Loucy (cell line): ENCODE results near the gene LINGO1.
A peak's percentile ranks its signal among the peaks of the same experiment; 100 is the strongest.

Experiments used
- H2AFZ ChIP-seq: fragments of 200-600 bp; sonication (generic); 2 replicates; pipeline ENCODE4 v1.6.0; 2016; ENCODE audit warnings: antibody characterized with exemption, mild to moderate bottlenecking, low read length, moderate library complexity
- H3F3A ChIP-seq: fragments of 200-600 bp; 2 replicates; pipeline ENCODE4 v1.6.0; 2016; ENCODE audit warnings: antibody characterized with exemption, low read depth, mild to moderate bottlenecking
- H3K27me3 ChIP-seq: fragments of 200-600 bp; sonication (generic); 2 replicates; pipeline ENCODE4 v1.6.1; 2014; ENCODE audit warnings: low read length, mild to moderate bottlenecking; ENCODE audit not compliant: insufficient read depth, poor library complexity, severe bottlenecking
- H3K36me3 ChIP-seq: fragments of 200-600 bp; sonication (generic); 2 replicates; pipeline ENCODE4 v1.6.1; 2016; ENCODE audit warnings: low read length; ENCODE audit not compliant: insufficient read depth
- H3K4me1 ChIP-seq: fragments of 200-600 bp; sonication (generic); 2 replicates; pipeline ENCODE4 v1.5.1; 2014; ENCODE audit warnings: low read length, mild to moderate bottlenecking; ENCODE audit not compliant: insufficient read depth, poor library complexity, severe bottlenecking
- H3K4me2 ChIP-seq: fragments of 200-600 bp; sonication (generic); 2 replicates; pipeline ENCODE4 v1.6.0; 2014; ENCODE audit warnings: antibody characterized with exemption, low read length, low read depth, mild to moderate bottlenecking; ENCODE audit not compliant: poor library complexity, severe bottlenecking
- H3K4me3 ChIP-seq: fragments of 200-600 bp; sonication (generic); 2 replicates; pipeline ENCODE4 v1.5.1; 2014; ENCODE audit warnings: low read length, mild to moderate bottlenecking, mixed read lengths; ENCODE audit not compliant: poor library complexity, severe bottlenecking
- H3K79me2 ChIP-seq: fragments of 200-600 bp; sonication (generic); 2 replicates; pipeline ENCODE4 v1.6.1; 2014; ENCODE audit warnings: low read length; ENCODE audit not compliant: insufficient read depth
- H3K9ac ChIP-seq: fragments of 200-600 bp; sonication (generic); 2 replicates; pipeline ENCODE4 v1.6.0; 2014; ENCODE audit warnings: mild to moderate bottlenecking, low read depth, low read length, moderate library complexity; ENCODE audit not compliant: poor library complexity, severe bottlenecking
- H3K9me2 ChIP-seq: fragments of 200-600 bp; sonication (generic); replicated peaks from 2 replicates; pipeline ENCODE4 v1.6.1; 2016; ENCODE audit warnings: low read depth, low read length, mixed read lengths
- H3K9me3 ChIP-seq: fragments of 200-600 bp; sonication (generic); 2 replicates; pipeline ENCODE4 v1.6.1; 2014; ENCODE audit warnings: mild to moderate bottlenecking, antibody characterized with exemption, low read length, low read depth; ENCODE audit not compliant: insufficient read depth
- H4K20me1 ChIP-seq: fragments of 200-600 bp; sonication (generic); 2 replicates; pipeline ENCODE4 v1.6.0; 2014; ENCODE audit warnings: antibody characterized with exemption, low read length, mild to moderate bottlenecking; ENCODE audit not compliant: insufficient read depth, poor library complexity, severe bottlenecking
- CTCF ChIP-seq: fragments of 200-600 bp; sonication (generic); conservative IDR thresholded peaks from 2 replicates; pipeline ENCODE4 v1.5.1; 2014; ENCODE audit warnings: mild to moderate bottlenecking, antibody characterized with exemption, low read length
- EZH2phosphoT487 ChIP-seq: fragments of 200-600 bp; IDR thresholded peaks from 2 replicates; pipeline ENCODE4 v1.6.1; 2018; ENCODE audit warnings: antibody characterized with exemption, mild to moderate bottlenecking, moderate library complexity, borderline replicate concordance

LINGO1 gene

GRCh38 chr15:77650265-77650664, 17.6 kb upstream of the LINGO1 start:
- no peak overlapping the region for H3K9ac ChIP-seq
- no peaks in the 10 kb centered on the region for H4K20me1 ChIP-seq
- TF ChIP-seq EZH2phosphoT487 (no peak), CTCF (peak; percentile 66)

GRCh38 chr15:77649610-77650009, 16.9 kb upstream of the LINGO1 start:
- Histone ChIP-seq H3K79me2 (no peaks in the 10 kb centered on the region), H3F3A (no peaks in the 10 kb centered on the region), H3K9ac (no peak overlapping the region), H4K20me1 (no peaks in the 10 kb centered on the region), H3K36me3 (no peaks in the 10 kb centered on the region), H3K4me3 (no peak overlapping the region), H3K9me3 (no peaks in the 10 kb centered on the region), H3K9me2 (no peaks in the 10 kb centered on the region), H3K27me3 (no peaks in the 10 kb centered on the region), H3K4me1 (no peaks in the 10 kb centered on the region), H3K4me2 (no peak overlapping the region), H2AFZ (no peak overlapping the region)
- TF ChIP-seq EZH2phosphoT487, result no peak
- TF ChIP-seq CTCF, result no peak

More at GRCh38 chr15:77650265-77650664, 17.6 kb upstream of the LINGO1 start:
- Histone ChIP-seq H2AFZ (no peak overlapping the region), H3K36me3 (no peaks in the 10 kb centered on the region), H3K27me3 (no peaks in the 10 kb centered on the region), H3K9me2 (no peaks in the 10 kb centered on the region), H3K4me2 (no peak overlapping the region), H3K9me3 (no peaks in the 10 kb centered on the region), H3K4me3 (no peak overlapping the region), H3K79me2 (no peaks in the 10 kb centered on the region), H3K4me1 (no peaks in the 10 kb centered on the region), H3F3A (no peaks in the 10 kb centered on the region)

- H3K27me3 ChIP-seq, result no peaks in the 10 kb centered on the region
- H3K9me3 ChIP-seq, result no peaks in the 10 kb centered on the region
- no peaks in the 10 kb centered on the region for H3K79me2 ChIP-seq
- H3K9me2 ChIP-seq, result no peaks in the 10 kb centered on the region
- H3F3A ChIP-seq, result no peaks in the 10 kb centered on the region
- no peaks in the 10 kb centered on the region for H4K20me1 ChIP-seq
- H3K4me3 ChIP-seq, result no peak overlapping the region
- no peak overlapping the region for H3K9ac ChIP-seq
- H3K36me3 ChIP-seq, result no peaks in the 10 kb centered on the region
- H3K4me2 ChIP-seq, result no peak overlapping the region
- no peak overlapping the region for H2AFZ ChIP-seq
- no peaks in the 10 kb centered on the region for H3K4me1 ChIP-seq
- TF ChIP-seq EZH2phosphoT487 (no peak), CTCF (no peak)
These were observed 16.3 kb upstream of the LINGO1 start for GRCh38 chr15:77649017-77649416.
